Epithelial cell of proximal tubule (primary cell): ENCODE results near the gene CAMK2G. TPM values are rescaled to one million over a fixed set of nuclear protein-coding genes. Genes with fewer than 3 reads are reported as not detected.
A peak's percentile ranks its signal among the peaks of the same experiment; 100 is the strongest.
"Not testable (repeated sequence)": the region's sequence is repeated elsewhere in the genome, so short reads cannot be mapped to it uniquely, and the experiment has no call there.

Experiments
- DNase-seq: peaks from one replicate; pipeline ENCODE4 v3.0.0-alpha.2; 2011; ENCODE audit warnings: low read depth
- H3K4me3 ChIP-seq: 2 replicates; pipeline ENCODE4 v1.5.1; 2011; ENCODE audit warnings: low read depth, mild to moderate bottlenecking, low read length
- total RNA-seq: library from RNA; depleted of rRNA; stranded (reverse); fragments of >200 nt; gene quantifications from 2 replicates; pipeline ENCODE4 v1.2.3, GENCODE V29; 2015
- TF ChIP-seq, protein P1 (sequence below): conservative IDR thresholded peaks from 2 replicates; pipeline ENCODE4 v1.5.1; 2012; ENCODE audit warnings: low read depth, mild to moderate bottlenecking, low read length

The CAMK2G gene
- 15.2 and 17.0 TPM in 2 replicates for total RNA-seq

DNA sequence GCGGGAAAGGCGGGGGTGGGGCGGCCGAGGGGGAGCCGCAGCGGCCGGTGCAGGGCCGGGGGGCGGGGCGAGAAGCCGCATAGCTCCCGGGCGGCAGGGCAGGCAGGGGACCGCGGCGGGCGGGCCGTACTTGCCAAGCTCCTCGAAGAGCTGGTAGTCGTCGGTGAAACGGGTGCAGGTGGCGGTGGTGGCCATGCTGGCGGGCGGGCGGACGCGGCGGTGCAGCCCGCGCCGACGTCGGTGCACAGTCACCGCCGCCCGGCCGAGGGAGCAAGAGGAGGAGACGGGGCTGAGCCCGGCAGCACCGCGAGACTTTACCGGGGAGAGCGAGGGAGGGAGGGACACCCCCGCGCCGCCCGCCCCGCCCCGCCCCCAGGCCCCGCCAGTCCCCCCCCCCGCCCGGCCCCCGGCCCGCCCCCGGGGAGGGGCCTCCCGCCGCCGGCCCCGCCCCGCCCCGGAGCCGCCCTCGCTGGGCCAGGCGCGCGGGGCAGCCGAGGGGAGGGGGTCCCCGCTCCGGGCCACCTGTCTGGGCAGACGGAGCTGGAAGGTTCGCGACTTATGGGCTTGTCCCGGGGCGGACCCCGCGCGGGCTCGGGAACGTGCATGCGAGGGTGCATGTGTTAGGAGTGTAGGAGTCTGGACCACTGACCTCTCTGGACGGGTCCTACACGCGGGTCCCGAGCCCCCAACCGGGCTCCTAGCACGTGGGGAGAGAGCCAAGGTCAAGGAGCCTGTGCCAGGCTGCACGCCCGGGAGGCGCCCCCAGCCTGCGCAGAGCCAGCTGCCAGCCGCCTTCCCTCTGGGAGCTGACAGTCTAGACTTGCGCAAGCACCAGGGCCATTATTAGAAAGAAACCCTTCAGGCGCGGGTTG is at the start of gene CAMK2G:
Gene CAMK2G (minus strand): TSS at position 289 of the 872 bp plus-strand sequence. CDS start 94 bp downstream, at position 195.
- TF ChIP-seq, protein P1, sequence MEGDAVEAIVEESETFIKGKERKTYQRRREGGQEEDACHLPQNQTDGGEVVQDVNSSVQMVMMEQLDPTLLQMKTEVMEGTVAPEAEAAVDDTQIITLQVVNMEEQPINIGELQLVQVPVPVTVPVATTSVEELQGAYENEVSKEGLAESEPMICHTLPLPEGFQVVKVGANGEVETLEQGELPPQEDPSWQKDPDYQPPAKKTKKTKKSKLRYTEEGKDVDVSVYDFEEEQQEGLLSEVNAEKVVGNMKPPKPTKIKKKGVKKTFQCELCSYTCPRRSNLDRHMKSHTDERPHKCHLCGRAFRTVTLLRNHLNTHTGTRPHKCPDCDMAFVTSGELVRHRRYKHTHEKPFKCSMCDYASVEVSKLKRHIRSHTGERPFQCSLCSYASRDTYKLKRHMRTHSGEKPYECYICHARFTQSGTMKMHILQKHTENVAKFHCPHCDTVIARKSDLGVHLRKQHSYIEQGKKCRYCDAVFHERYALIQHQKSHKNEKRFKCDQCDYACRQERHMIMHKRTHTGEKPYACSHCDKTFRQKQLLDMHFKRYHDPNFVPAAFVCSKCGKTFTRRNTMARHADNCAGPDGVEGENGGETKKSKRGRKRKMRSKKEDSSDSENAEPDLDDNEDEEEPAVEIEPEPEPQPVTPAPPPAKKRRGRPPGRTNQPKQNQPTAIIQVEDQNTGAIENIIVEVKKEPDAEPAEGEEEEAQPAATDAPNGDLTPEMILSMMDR: no peak
- no peak for DNase-seq
- H3K4me3 ChIP-seq: peak within 1 kb of the TSS; percentile 71

DNA sequence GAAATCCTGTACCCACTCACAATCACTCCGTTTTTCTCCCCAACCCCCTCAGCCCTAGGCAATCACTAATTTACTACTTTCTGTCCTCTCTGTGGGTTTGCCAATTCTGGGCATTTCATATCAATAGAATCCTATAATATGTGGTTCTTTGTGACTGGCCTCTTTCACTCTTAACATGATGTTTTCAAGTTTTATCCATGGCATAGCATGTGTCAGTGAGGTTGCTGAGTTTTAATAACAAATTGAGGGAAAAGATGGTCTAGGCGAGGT is 48.4 kb upstream of the CAMK2G start:
- TF ChIP-seq, protein P1: no peak
- H3K4me3 ChIP-seq: no peak overlapping the region
- no peak for DNase-seq

GRCh38 chr10:73922007-73922863 is 47.9 kb upstream of the CAMK2G start:
- H3K4me3 ChIP-seq: no peak overlapping the region
- TF ChIP-seq, protein P1: no peak
- DNase-seq: no peak

DNA sequence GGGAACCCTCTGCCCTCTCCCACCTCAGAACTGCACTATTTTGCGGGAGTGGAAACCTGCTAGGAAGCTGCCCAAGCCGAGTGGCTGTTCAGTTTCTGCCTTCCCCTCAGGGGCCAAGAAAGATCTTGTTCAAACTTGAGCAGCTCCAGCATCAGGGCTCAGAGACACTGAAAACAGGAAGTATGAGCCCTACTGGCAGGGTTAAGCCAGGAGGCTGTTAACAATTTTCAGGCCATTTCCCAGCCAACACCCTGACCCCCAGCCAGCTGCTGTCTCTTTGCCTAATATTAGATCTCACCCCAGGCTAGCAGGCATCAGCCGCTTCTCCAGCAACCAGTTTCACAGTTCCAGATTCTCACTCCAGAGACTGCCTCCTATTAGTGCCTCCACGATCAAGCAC is 45.7 kb upstream of the CAMK2G start:
- no peak overlapping the region for H3K4me3 ChIP-seq
- TF ChIP-seq, protein P1: no peak
- no peak for DNase-seq

- not testable (repeated sequence) for H3K4me3 ChIP-seq, DNase-seq
Observed at GRCh38 chr10:73919481-73919880, 45.1 kb upstream of the CAMK2G start.

GRCh38 chr10:73917566-73918305 is 43.4 kb upstream of the CAMK2G start:
- no peak for DNase-seq

More at GRCh38 chr10:73917566-73918305, 43.4 kb upstream of the CAMK2G start:
- TF ChIP-seq, protein P1: no peak
- H3K4me3 ChIP-seq: no peak overlapping the region
